Fibroblast of upper back skin (primary cell): ENCODE data around the gene SYNE2.
"Not testable (repeated sequence)": the region's sequence is repeated elsewhere in the genome, so short reads cannot be mapped to it uniquely, and the experiment has no call there.

Experiments used
- DNase-seq: peaks from one replicate; pipeline ENCODE4 v3.0.0-alpha.2; 2013

Gene SYNE2

DNA sequence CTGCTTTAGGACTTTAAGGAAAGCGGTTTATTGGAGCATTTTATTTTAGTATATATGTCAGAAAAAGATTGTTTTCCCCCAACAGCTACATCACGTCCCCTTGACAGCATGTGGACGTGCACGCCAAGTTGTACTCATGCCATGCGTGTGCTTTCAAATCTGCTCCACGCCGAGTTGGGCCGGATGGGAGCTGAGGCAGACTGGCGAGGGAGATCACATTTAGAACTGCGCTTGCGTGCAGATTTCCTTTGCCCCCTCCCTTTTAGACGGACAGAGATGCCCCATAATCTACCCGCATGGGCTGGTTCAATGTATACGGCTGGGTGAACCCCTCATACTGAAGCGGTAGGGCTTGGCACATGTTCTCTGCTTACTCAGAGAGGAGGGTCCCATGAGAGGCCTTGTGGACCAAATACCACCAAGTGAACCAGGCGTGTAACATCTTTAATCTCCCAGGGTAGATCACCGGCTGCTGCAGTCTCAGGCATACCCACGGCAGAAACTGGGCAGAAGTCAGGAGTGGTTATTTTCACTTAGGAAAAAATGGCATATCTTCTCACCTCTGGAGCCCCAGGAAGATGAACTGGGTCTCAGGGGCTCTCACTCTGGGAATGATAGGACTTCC, 349.2 kb downstream of the SYNE2 start:
- no peak for DNase-seq

DNA sequence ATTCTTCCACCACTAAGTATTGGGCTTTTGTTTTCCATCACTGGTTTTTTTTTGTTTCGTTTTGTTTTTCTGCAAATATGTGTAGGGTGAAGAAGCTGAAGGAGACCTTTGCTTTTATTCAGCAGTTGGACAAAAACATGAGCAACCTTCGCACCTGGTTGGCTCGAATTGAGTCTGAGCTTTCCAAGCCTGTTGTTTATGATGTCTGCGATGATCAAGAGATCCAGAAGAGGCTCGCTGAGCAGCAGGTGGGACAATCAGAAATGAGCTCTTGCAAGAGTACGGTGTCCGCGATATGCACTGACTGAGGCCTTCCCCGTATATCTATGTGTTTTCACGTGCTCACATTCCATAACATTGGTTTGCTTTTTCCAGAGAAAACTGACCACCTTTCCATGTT, 349.9 kb downstream of the SYNE2 start:
- no peak for DNase-seq

DNA sequence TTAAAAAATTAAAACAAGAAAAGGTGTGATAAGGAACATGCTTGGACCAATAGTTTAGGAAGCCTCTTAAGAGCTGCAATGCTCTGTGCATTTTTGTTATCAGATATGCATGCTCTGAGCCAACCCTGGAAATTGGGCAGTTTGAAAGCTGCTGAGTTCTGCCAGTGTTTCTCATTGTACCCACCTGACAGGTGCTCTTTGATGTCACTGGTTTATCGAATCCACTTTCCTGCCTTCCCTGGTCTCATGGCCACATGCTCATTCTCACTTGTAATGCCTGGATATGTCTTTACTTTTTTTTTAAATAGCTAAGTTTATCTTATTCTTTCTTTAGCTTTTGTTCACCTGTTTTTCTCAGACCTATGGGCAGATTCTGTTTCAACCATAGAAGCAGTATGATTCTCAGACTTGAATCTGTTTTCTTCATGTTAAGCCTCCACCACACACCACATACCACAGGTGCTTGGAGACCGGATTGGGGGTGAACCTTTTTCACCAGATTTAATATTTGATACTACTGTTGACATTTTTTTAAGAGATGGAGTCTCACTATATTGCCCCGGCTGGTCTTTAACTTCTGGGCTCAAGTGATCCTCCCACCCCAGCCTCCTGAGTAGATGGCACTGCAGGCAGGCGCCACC, 350.7 kb downstream of the SYNE2 start:
- no peak for DNase-seq

DNA sequence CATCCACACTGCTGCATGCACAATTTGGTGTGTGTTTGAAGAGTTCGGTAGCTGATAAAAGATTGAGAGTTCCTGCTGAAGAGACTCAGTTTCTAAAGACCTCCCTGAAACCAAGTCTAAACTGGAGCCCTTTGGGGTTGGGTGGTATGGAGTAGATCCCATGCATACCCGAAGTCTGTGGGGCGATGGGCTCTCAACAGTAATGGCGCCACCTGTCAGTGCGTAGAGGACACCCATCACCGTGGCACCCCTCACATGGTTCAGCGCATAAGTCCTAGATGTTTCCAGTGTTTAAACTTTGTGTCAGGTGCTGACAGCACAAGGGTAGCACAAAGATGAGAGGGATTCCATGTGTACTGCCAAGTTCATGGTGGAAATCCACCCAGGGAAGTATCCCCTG, 355.5 kb downstream of the SYNE2 start:
- DNase-seq: no peak

DNA sequence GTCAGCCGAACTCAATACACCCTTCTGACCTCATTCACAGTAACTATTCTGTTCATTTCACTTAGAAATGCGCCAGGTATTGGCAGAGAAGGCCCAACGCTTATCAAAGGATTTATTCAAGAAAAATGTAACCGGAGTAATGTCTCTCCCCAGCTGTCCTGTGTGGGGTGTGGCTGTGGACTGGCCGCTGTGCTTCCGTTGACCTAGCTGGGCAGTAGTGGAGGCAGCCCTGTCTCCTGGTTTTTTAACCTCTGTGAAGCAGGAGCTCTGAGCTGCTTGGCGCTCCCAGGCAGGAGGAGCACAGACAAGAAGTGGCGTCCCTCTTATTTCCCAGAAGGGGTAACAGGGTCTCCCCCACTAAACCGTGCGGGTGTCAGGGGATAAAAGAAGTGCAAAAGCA, 356.2 kb downstream of the SYNE2 start:
- DNase-seq: no peak

DNA sequence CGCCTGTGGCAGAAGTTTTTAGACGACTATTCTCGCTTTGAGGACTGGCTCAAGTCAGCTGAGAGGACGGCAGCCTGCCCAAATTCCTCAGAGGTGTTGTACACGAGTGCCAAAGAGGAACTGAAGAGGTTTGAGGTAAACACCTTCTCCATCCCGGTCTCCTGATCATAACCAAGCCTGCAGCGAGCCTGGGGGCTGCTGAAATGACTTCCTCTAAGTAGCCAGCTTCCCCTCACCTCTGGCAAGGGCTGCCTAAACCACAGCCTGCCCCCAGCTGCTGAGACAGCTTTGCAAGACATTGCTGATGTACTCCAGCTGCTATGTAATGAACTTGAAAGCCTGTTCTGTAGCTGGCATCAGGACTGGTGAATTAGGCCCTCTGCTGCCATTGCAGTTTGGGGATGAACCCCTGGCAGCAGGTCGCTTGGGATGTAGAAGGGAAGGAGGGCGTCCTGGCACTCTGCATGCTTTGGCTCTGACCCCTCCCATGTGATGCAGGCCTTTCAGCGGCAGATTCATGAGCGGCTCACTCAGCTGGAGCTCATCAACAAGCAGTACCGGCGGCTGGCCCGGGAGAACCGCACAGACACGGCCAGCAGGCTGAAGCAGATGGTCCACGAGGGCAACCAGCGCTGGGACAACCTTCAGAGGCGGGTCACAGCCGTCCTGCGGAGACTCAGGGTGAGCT, 356.8 kb downstream of the SYNE2 start:
- peak; percentile 49 for DNase-seq

DNA sequence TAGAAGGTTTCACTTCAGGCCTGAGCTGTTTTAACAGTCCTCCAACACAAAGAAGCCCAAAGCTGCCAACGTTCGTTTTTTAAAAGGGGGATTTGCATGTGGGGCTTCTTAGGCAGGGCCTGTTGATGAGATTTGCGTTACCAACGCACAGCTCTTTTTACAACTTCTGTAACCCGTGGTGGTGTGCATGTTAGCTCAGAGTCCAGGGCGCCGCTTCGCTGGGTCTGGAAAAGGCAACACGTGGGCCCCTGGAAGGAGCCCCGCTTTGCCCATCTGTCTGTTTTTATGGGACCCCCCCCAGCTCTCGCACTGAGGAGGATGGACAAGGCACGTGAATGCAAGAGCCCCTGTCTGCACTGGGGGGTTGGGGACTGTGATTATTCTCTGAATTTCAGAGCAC, 357.4 kb downstream of the SYNE2 start:
- no peak for DNase-seq

DNA sequence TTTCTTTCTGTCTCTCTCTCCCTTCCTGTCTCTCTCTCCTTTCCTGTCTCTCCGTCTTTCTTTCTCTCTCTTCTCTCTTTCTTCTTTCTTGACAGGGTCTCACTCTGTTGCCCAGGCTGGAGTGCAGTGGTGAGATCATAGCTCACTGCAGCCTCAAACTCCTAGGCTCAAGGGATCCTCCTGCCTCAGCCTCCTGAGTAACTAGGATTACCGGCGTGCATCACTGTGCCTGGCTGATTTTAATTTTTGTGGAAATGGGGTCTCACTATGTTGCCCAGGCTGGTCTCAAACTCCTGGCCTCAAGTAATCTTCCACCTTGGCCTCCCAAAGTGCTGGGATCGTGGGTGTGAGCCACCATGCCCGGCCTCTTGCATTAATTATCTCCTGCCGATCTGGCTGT, 358.1 kb downstream of the SYNE2 start:
- DNase-seq: not testable (repeated sequence)

DNA sequence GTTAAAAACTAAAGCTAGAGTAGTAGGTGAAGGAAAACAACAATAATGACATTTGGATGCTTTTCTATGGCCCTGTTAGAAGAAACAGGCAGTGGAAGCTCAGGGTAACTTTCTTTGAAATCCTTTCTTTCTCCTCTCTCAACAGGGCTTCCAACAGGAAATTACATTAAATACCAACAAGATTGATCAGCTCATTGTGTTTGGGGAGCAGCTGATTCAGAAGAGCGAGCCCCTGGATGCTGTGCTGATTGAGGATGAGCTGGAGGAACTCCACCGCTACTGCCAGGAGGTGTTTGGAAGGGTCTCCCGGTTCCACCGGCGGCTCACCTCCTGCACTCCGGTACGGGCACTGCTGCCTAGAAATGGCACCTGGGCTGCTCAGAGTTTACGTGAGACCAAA, 359.9 kb downstream of the SYNE2 start:
- no peak for DNase-seq

DNA sequence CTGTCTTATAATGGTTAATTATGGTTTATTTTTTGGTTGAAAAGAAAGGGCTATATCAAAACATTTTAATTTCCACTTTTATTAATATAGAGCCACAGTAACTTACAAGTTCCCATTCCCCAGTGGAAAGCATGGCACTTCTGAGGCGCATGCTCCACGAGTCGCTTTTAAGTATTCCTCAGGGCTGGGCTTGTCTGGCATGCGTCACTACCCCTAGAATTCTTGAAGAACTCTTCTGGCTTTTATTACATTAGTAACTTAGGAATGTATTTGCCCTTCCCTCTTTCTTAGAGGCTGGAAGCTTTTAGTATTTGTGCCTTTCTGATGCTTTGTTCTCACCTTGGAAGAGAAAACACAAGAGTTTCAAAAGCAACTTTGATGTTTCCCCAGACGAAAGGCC, 360.3 kb downstream of the SYNE2 start:
- peak; percentile 25 for DNase-seq

DNA sequence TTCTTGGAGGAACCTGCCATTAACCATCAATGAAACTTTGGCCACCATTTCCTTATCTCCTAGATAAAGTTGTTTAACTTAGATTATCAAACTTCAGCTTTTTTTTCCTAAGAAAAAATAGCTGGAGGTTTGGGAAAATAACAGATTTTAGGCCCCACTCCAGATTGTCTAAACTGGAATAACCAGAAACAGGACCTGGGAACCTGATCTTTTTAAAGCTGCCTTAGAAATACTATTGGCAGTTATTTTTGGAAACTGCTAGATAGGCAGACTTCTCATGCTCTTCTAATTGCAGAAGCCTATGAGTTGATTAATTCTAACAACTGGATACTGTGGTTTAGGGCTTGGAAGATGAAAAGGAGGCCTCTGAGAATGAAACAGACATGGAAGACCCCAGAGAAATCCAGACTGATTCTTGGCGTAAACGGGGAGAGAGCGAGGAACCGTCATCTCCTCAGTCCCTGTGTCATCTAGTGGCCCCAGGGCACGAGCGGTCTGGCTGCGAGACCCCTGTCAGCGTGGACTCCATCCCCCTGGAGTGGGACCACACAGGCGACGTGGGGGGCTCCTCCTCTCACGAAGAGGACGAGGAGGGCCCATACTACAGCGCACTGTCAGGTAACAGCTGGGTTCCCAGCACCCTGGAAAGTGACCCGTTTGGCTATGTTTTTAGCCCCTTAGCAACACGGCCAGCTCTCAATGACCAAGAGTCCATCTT, 361.2 kb downstream of the SYNE2 start:
- DNase-seq: no peak

DNA sequence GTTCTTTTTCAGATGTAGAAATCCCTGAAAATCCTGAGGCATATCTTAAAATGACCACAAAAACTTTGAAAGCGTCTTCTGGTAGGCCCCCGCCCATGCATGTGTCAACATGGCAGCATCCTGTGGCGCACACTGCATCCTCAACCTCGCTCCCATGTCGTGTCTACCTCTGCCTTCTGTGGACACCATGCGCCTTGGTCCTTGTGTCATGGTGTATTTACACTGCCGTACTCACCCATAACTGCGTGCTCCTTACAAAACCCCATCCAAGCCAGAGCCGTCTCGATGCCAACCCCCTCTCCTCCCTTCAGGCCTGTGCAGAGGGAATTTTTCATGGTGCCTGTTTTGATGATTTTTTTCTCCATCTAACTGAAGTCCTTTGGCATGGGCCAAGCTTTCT, 362.5 kb downstream of the SYNE2 start:
- no peak for DNase-seq

DNA sequence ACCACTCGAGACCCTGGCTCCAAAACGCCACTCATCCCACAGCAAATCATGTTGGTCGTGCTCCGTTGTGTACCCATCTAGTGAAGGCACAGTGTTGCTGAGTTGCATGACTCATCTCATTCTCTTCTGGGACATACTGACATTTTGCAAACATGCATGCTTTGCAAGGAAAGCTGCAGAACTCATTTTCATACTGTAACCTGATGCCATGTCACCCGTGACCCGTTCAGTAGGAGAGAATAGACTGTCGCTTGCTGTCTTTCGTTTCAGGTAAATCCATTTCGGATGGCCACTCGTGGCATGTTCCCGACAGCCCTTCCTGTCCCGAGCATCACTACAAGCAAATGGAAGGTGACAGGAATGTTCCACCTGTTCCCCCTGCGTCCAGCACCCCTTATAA, 363.2 kb downstream of the SYNE2 start:
- no peak for DNase-seq

DNA sequence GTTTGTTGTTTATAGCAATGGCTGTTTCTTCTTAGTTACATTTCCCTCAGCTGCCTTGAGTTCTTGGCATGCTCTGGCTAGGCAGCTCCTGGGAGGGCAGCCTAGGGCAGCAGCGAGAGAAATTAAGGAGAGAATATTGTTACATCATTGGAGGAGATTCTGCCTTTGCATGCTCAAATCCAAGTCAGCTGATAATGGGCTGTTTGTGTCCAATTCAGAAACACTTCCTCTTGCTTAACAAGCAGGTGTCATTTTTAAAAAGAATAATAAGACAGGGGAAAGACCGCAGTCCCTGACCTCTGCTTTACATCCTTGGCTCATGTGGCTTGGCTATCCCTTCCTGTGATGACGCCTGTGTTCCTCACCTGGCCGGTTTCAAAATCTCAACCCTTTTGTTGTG, 364.5 kb downstream of the SYNE2 start:
- DNase-seq: no peak

DNA sequence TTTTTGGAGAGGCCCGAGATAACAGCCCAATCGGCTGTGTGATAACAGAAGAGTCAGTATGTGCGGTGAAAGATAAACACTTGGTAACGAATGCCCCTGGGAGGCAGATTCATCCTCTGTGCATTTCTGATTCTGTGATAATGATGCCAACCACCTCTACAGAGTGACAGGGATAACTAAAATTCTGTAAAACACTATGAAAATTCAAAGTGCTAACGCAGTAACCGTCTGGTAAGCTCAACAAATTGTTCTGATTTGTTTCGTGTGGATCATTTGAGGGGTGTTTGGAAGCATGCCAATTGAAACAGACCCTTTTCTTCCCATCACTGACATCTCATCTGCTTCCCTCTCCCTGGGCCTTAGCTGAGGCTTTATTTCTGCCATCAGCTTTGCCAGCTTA, 365.0 kb downstream of the SYNE2 start:
- no peak for DNase-seq

DNA sequence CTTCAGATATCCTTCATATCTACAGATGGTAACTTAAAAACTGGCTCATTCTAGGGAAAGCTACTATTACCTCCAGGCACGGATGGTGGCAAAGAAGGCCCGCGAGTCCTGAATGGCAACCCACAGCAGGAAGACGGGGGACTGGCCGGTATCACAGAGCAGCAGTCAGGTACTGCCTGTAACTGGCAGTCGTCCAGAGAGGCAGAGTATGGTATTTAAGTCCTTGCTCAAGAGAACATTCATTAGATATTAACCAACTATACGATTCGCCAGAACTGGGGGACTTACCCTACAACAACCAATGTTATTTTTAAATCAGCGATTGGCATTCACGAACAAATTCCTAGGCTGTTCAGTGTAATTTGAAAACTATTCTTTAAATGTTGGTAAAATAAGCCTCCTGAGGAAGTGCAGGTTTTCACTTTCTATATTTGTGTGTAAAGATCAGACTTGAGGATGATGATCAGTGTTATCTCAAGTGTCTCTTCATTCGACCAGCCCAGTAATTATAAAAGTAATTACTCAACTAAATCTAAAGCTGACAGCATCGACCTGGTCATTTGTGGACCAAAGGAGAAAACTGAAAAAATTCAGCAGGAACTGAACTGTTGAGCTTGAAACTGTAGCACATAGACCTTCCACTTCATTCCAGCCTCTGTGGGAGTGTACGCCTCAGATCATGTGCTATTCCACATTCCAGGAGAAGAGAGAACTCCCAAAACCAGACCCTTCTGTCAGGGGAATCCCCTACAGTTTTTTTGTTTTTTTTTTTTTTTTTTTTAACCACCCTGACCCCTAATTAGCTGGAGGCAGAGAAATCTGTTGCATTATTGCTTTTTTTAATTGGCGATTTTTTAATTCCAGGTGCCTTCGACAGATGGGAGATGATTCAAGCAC, 365.8 kb downstream of the SYNE2 start:
- peak; percentile 17 for DNase-seq

DNA sequence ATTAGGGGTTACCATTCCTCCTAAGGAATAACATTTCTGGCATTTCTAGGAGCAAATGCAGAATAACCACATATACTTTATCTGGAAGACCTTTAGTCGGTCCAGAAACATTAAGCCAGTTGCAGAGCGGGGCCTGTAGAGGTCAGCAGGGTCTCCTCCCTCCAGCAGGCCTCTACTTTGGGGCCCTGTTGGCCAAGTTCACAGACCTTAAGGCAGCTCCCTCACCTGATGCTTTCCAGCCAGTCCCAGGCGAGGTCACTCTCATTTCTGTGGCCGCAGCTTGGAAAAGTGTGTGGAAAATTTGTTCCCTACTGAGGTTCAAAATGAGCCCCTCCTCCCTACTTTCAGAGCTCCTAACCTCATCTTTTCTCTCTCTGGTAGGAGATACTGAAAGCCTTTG, 367.3 kb downstream of the SYNE2 start:
- no peak for DNase-seq

DNA sequence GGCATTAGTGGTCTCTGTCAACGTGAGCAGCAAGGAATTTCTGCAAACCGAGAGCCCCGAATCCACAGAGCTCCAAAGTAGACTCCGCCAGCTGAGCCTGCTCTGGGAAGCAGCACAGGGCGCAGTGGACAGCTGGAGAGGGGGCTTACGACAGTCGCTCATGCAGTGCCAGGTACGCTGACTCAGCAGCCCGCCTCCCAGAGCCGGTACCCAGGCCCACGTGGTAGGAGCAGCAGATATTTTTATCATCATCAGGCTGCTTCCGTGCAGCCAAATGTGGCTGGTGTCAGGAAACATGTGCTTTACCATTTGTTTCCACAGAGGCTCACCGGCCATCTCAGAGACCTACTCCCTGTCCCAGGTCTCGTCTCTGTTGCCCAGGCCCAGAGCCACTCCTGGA, 367.7 kb downstream of the SYNE2 start:
- DNase-seq: peak; percentile 19

DNA sequence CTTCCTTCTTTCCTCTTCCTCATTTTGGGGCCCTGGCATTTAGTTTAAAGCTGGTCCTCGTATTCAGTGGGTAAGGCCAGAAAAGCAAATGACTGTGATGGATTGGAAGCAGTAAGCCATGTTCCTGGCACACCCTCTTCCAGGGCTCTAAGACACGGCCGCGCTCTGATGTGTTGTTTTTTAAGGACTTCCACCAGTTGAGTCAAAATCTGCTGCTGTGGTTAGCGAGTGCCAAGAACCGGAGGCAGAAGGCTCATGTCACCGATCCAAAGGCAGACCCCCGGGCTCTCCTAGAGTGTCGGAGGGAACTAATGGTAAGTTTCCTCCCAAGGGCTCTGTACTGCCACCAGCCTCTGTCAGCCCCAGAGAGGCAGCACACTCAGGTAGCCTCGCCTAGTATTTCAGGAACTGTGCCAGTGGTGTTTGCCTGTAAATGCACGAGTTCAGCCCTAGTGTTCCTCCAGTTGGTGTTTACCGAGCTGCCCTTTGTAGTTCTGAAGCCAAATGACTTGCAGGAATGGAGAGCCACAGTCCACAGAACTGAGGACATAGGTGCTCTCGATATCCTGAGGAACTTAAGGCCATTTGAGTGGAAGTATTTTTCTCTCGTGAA, 368.7 kb downstream of the SYNE2 start:
- no peak for DNase-seq

DNA sequence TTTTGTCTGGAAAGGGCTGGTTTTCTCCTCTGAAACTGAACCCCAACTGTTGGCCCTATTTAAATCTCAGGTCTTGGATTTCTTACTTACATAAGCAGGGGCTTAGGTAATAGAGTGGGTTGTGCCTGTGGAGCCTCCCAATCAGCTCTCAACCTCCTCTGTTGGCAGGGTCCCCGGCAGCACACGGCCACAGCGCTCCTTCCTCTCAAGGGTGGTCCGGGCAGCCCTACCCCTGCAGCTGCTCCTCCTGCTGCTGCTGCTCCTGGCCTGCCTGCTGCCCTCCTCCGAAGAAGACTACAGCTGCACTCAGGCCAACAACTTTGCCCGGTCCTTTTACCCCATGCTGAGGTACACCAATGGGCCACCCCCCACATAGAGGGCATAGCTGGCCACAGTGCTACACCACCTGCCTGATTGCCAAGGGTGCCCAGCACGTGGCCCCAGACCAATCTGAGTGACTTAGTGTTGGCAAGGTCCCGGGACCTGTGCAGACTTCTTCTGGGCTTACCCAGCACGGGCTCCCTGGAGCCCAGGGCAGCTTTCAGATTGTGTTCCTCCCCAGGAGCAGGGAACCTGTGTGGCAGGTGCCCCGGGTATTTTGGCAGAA, 372.4 kb downstream of the SYNE2 start:
- DNase-seq: no peak

DNA sequence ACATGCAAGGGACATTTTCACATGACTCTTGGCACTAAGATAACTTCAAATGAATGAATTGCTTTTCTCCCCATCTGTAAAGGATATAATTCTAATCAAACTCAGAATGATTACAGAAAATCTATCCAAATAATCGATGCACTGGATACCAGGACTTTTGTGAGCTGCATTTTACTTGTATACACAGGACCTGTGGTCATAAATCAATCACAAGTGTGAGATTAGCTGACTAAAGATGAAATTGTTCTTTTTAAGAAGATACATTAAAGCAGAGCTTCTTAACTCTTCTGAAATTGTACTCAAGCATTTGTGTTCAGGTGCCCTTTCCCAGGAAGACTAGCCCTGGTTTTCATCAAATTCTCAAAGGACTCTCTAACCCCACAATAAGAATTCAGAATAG, 375.1 kb downstream of the SYNE2 start:
- no peak for DNase-seq

DNA sequence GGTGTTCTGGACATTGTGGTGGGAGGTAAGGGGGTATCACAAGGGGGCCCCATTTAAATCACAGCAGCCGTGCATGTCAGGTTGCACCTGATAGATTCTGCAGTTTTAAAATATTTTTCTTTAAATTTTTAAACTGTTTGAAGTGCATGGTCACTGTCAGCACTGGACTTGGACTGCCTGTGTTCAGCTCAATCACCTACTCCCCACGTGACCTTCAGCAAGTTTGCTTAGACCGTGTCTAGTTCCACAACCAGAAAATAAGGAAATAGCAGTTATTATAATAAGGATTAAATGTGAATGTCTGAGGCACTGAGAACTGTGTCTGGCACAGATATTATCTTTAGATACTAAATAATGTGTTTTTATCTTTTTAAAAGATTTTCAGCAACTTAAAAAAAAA, 376.7 kb downstream of the SYNE2 start:
- DNase-seq: no peak
